Breast epithelium (tissue), 3 donors: ENCODE data around the gene THBS4.

Source experiments
- CTCF ChIP-seq, 3 donors: fragments of 450-650 bp; IDR thresholded peaks; one replicate each; pipeline ENCODE4 v1.5.1; 2016 to 2017; ENCODE audit warnings: antibody characterized with exemption in 3 of 3, mild to moderate bottlenecking in 3 of 3, moderate library complexity in 3 of 3
- POLR2A ChIP-seq: fragments of 450-650 bp; IDR thresholded peaks from one replicate; pipeline ENCODE4 v1.6.1; 2016; ENCODE audit warnings: antibody characterized with exemption, mild to moderate bottlenecking, moderate library complexity
- POLR2AphosphoS5 ChIP-seq, 3 donors: sonication (generic); formaldehyde crosslinking; IDR thresholded peaks; one replicate each; pipeline ENCODE4 v1.6.1; 2017; ENCODE audit warnings: antibody characterized with exemption in 3 of 3

- TF ChIP-seq CTCF (IDR thresholded peaks at IDR 0.05) = no peak
- no peak for TF ChIP-seq POLR2A
- no peak for TF ChIP-seq POLR2AphosphoS5 (IDR thresholded peaks at IDR 0.05)
Observed at GRCh38 chr5:80072103-80073073, 37.2 kb downstream of the THBS4 start.
